Measurements from ENCODE around the gene USF2.

The USF2 gene

DNA sequence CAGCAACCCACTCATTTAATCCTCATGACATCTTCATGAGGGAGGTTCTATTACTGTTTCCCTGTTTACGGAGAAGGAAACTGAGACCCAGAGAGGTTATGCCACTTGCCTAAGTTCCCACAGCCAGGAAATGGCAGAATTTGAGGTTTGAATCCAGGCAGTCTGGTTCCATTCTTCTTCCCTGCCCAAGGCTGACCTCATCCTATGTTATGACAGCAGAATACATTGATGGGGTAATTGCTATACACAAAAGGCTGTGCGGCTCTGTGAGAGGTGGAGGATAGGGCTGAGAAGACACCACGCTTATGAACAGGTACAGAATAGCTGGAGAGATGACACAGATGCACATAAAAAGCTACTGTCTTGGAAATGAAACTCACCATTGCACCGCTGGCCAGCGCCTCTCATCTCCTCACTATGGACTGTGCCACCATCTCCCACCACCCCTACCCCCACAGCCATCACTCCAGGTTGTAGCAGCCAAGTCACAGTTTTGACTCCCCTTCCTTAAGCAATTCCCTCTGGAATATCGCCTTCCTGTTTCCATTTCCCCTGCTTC, 34.7 kb downstream of the USF2 start:
- DNase-seq: no peak

DNA sequence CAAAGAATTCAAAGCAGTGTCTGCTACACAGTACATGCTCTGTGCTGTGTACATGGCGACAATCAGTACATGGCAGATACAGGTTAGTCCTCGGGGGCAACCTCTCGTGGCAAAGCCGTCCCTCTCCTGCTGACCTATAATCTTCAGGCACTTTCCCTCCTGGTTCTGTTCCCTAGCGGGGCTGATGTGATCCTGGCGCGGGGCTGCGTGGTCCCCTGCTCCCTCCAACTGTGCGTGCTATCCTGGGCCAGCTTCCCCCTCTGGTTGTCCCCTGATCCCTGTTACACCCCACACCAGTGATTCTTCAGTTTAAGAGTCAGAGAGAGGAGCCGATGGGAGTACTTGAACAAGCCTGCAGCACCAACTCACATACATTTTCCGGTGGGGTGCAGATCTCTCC, 35.3 kb downstream of the USF2 start:
- no peak for DNase-seq

DNA sequence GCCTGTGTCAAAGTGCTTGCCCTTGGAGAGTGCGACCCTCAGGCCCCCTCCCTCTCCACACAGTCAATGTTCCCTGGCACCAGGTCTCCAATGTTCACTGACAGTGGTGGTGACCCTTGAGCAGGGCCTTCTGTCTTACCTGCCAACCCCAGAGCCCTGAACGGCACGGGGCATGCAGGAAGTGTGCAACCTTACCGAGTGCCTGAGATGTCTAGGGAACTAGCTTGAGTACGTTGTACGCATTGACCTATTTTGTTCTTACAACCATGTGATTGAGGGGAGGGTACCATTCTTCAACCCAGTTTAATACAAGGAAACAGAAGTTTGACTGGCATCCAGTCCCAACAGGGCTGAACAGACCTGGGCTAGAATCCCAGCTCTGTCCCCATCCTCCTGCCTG, 36.4 kb downstream of the USF2 start:
- no peak for DNase-seq

DNA sequence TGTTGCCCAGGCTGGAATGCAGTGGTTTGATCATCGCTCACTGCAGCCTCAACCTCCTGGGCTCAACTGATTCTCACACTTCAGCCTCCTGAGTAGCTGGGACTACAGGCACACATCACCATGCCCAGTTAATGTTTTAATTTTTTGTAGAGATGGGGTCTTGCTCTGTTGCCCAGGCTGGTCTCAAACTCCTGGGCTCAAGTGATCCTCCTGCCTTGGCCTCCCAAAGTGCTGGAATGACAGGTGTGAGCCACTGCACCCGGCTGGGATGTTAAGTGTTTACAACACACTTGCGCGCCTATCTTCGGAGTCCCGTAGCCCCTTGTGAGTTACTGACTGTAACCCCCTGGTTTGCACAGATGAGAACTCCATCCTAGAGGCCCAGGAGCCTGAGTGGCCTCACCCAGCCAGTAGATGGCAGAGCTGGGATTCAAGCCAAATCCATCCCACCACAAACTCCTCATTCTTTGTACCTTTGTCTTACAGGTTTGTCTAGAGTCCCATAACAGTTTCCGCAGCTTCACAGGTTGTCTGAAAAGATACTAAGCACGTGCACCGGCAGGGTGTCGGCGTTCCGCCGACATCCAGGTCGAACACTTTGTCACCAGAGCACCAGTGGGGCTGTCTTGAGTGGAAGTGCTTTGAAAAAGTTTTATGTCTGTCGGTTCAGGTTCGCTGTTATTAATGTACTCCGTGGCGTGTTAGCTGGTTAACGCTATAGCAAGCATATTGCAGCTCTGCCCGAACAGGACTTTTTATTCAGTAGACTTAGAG, 37.9 kb downstream of the USF2 start:
- DNase-seq: no peak

DNA sequence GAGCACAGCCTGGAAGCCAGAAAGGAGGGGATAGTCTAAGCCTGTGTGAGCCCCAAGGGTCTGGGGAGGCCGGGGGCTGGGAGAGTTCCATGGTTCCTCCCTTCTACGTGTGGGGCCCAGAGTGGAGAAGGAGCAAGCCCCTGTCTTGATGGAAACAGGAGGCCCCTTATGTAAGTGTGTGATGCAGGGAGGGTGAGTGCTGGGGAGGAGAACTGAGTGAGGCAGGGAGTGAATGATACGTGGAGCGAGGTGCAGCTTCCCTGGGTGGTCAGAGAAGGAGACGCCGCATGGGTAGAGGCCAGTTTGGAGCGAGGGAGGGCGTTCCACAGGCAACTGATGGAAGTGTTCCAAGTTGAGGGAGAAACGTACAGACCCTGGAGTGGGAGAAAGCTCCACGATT, 39.2 kb downstream of the USF2 start:
- DNase-seq: no peak

DNA sequence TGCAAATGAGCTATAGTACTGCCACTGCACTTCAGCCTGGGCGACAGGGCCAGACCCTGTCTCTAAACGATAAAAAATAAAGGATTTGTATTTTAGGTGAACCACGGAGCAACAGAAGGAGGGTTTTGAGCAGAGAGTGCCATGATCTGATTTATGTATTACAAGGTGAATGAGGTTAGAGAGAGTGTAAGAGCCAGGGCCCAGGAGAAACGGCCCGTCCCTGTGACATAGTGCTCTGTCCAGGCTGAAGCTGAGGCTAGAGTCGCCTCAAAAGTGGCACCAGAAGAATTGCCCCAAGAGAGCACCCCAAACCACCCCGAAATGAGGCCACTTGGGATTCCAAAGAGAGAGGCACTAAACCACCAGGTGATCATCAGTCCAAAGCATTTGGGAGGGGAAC, 40.1 kb downstream of the USF2 start:
- no peak for DNase-seq

DNA sequence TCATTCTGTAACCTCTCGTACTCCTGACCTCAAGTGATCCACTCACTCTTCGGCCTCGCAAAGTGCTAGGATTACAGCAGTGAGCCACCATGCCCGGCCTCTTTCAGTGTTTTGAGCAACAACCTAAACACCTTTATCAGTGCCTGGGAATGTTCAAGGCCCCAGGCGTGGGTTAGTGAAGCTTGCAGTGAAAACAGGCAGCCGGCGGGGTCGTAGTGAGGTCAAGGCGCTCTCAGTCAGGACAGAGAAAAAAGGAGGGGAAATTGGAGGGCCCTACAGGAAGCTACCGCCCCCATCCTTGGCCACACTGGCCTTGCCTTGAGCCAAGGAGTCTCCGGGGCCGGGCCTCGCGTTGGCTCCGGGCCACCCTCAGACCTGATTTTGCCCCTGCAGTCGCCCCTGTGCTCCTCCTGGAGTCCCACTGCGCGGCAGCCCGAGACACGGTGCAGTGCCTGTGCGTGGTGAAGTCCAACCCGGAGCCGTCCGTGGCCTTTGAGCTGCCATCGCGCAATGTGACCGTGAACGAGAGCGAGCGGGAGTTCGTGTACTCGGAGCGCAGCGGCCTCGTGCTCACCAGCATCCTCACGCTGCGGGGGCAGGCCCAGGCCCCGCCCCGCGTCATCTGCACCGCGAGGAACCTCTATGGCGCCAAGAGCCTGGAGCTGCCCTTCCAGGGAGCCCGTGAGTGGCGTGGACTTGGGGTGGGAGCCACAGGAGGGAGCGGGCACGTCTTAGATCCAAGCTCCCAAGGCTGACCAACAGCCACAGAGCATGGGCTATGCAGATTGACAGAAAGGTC, 40.9 kb downstream of the USF2 start:
- no peak for DNase-seq

DNA sequence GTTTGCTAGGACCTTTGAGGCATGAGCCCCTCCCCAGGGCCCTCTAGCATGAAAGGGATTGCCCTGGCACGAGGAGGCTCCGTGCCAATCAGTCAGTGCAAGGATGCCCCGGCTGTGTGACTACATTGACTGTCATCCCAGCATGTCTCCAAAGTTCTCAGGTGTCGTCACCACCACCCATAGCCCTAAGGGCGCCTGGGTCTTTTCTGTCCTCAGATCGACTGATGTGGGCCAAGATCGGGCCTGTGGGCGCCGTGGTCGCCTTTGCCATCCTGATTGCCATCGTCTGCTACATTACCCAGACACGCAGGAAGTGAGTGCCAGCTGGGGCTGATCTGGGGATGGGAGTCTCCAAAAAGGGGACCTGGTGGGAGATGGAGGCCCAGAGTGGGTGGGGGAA, 41.6 kb downstream of the USF2 start:
- no peak for DNase-seq

DNA sequence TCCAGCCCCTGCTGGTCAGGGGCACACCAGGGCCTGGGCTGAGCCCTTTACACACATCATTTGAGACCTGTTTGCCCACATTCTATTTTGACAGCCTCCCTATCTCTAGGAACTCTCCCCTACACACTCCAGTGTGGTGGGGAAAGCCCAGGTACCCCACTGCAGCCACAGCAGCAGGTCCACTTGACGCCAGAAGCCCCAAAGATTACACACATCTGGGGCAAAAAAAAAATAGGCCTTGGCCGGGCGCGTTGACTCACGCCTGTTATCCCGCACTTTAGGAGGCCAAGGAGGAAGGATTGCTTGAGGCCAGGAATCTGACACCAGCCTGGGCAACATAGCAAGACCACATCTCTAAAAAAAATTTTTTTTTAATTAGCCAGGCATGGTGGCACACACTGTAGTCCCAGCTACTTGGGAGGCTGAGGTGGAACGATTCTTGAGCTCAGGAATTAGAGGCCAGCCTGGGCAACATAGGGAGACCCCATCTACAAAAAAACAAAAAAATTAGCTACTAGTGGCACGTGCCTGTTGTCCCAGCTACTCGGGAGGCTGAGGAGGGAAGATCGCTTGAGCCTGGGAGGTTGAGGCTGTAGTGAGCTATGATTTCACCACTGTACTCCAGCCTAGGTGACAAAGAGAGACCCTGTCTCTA, 42.2 kb downstream of the USF2 start:
- no peak for DNase-seq

DNA sequence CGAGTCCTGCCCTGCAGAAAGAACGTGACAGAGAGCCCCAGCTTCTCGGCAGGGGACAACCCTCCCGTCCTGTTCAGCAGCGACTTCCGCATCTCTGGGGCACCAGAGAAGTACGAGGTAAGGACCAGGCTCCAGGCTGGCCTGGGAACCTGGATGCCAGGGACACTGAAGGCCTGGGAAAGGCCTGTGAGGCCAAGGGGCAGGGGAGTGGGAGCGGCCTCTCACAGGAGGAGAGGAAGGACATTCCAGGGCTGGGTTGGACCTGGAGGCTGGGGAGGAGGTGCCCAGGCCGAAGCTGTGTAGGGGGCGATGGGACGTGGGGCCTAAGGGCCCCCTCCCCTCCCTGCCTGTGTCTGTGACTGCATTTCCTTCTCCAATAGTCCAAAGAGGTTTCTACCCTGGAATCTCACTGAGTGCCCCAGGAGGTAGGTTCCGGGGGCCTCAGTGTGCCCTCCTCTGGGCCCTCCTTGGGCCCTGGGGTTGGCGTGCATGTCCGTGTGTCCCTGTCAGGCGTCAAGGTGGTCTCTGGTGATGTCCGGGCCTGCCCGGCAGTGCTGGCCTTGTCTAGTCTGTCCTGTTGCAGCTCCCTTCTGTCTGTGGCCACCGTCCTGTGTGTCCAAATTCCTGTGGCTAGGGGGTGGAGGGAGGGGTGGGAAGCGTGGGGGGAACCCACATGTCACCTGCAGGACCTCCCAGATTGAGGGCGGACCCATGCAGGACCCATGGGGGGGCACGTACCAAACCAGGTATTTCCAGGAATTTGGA, 43.3 kb downstream of the USF2 start:
- DNase-seq: no peak

DNA sequence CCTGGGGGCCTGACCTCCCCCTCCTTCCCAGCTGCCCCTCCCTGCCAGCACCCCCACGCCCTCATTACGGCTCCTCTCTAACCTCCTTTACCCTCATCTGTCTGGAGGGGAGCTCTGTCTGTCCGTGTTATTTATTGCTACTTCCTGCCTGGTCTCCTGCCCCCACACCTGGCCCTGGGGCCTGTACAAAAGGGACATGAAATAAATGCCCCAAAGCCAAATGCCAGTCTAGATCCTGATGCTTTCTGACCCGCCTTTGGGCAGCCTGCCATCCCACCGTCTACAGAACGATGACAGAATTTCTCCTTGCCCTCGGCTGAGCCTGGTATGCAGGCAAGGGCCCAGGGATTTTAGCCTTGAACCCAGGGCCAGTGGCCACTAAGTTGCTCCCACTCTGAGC, 44.8 kb downstream of the USF2 start:
- no peak for DNase-seq

DNA sequence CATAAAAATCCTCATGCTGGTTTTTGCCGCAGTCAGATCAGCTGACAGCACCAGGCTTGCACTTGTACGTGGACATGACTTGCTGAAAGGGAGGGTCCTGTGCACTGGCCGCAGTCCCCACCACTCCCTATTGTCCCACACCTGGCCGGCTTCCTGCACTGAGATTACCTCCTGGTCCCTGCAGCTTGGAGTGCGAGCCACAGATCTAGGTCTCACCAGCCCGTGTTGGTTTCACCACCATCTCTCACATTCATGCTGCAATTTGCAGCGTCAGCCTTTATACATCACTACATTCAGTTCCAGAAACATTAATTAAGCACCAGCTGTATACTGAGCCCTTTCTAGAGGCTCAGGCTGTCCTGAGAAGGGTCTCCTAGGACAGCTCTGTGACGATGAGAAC, 45.3 kb downstream of the USF2 start:
- no peak for DNase-seq

DNA sequence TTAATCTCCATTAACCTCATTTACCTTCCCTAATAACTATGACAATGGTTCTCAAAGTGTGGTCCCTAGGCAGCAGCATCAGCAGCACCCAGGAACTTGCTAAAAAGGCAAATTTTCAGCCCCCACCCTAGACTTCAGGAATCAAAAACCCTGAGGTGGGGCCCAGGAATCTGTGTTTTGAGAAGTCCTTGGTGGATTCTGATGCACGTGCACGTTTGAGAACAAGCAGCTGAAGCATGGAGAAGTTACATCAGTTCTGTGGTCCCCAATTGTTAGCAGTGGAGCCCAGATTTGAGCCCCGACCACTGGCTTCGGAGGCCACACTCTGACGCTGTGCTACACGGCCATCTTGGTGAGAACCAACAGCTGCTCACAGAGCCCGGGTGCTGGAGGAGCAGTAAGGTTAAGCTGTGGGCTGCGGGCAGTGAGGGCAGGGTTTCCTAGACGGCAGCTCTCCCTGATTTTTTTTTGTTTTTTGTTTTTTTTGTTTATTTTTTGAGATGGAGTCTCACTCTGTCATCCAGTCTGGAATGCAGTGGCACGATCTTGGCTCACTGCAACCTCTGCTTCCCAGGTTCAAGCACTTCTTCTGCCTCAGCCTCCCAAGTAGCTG, 46.2 kb downstream of the USF2 start:
- no peak for DNase-seq

DNA sequence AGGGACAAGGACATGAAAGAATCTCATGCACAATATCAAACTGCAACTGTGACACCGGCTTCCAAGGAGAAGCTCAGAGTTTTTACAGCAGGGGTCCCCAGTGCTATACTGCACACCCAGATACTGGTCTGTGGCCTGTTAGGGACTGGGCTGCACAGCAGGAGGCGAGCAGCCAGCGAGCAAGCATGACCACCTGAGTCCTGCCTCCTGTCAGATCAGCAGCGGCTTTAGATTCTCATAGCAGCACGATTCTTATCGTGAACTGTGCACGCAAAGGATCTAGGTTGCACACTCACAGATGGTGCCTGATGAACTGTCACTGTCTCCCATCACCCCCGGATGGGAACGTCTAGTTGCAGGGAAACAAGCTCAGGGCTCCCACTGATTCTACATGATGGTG, 47.1 kb downstream of the USF2 start:
- DNase-seq: no peak

DNA sequence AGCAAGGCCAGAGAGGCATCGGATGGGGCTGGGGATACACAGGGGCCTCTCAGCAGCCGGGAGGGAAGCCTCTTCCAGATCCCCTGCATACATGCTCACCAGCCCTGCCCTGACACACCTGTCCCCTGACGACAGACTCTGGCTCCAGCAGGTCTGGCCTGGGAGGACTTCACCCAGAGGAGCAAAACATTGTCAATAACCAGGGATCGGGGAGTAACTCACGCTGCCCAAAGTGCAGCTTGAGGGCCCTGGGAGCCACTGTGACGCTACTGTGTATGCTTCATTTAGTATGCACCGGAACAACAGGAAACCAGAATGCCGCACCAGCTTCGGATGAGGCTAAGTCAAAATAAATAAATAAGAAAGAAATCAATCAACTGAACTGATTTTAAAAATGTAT, 47.8 kb downstream of the USF2 start:
- DNase-seq: no peak

DNA sequence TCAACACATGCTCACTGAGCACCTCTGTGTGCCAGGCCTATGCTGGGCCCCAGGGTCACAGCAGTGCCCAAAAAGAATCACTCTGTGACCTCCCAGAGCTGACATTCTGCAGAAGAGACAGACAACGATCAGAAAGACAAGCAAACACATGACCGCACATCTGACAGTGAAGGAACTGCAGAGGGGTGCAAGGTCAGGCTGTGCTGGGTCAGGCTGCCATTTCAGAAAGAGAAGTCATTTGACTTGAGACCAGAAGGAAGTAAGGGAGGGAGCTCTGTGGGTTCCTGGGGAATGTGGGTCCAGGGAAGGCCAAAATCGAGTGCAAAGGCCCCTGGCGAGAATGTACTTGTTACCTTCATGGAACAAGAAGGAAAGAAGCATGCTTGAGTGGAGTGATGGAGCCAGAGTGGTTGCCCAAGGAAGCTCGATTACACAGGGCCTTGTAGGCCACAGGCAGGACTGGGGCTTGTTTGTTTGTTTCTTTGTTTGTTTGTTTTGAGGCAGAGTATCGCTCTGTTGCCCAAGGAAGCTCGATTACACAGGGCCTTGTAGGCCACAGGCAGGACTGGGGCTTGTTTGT, 48.8 kb downstream of the USF2 start:
- DNase-seq: no peak

DNA sequence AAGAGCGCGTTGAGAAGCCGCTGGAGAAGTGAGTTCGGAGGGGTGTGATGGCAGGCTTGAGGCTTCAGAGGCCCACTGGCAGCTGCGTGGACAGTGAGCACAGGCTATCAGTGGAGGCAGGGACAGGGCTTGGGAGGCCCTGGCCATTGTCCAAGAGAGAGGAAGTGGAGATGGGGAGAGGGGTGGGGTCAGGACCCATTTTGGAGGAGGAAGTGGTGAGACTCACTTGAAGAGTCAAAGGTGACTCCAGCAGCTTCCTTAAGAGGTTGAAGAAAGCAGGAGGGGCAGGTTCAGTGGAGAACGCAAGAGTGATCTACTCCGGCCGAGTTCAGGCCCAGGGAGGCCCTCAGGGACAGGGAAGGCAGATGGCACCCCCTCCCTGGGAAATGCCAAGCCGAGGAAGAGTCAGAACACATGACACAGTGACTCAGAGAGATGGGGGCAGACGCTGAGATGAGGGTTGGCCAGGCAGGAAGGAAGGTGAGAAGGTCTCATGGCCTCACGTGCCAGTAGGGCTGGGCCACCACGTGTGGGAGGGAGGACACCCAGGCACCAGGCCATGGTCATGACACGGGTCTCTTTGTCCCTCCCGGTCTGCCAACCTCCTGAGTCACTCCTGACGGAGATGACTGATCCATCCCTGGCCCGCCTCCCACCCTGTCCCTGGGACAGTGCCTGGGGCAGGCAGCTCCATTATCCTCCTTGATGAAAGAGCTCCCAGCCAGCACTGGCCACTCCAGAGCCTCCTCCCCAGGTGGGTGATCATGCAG, 50.1 kb downstream of the USF2 start:
- DNase-seq: no peak

DNA sequence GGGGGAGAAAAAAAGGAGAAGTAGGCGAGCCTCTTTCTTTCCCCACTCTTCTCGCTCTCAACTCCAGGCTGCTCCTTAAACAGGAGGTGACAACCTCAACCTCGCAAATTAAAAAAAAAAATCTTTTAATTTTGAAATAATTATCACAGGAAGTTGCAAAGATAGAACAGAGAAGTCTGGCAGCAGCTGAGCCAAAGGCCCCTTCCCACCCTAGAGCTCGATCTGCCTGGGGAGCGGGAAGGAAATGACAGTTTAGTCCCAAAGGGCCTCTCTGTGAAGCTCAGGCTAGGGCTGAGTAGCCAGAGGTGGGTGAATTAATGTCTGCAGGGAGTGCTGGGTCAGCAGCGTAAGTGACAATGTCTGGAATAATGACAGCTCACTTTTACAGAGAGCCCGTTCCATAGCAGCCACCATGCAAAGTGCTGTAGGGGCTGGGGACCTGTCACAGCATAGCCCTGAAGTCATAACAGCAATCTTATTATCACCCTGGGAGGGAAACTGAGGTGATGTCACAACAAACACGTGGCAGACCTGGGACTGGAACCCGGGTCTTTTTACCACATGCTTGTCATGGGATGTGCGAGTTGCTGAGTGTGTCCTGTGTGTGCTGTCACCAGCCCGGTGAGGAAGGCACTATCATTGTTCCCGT, 51.4 kb downstream of the USF2 start:
- DNase-seq: no peak

DNA sequence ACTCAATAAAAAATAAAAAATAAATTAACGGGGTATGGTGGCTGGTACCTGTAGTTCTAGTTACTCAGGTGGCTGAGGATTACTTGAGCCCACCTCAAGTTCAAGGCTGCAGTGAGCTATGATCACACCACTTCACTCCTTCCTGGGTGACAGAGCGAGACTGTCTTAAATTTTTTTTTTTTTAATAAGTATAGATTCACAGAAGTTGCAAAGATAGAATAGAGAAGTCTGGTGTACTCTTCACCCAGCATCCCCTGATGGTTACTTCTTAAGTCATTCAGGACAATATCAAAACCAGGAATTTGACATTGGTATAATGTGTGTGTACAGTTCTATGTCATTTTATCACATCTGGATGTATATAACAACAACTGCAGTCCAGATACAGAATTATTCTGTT, 52.5 kb downstream of the USF2 start:
- DNase-seq: no peak

DNA sequence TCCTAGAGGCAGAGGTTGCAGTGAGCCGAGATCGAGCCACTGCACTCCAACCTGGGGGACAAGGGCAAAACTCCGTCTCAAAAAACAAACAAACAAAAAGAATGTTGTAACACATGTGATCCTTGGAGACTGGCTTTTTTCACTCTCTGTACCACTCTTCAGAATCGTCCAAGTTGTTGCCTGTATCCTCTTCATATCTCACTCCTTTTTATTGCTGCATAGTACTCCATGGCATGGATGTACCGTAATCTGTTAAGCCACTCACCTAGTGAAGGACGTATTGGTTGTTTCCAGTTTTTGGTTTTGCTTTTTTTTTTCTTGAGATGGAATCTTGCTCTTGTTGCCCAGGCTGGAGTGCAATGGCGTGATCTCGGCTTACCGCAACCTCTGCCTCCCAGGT, 53.3 kb downstream of the USF2 start:
- DNase-seq: no peak

DNA sequence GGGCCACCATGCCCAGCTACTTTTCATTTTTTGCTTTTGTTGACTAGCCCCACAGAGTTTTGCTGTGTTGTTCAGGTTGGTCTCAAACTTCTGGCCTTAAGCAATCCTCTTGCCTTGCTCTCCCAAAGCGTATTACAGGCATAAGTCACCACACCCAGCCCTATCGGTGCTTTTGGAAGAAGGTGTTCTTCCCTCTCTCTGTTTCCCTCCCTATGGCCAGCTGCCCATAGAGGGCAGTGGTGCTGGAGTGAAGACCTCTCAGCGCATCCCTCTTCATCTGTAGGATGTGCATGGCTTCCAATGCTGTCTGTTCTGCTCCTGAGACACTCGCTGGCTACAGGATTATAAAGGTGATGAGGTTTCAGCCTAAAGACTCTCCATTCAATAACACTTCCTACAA, 58.9 kb downstream of the USF2 start:
- DNase-seq: no peak
